Activated CD4-positive, alpha-beta memory T cell treated with anti-CD3 and anti-CD28 coated beads, Interleukin-2, amount 10 ng/mL, durations not matched to agents 7 days and 5 days (primary cell): ENCODE measurements around the gene ZFAND5. TPM values are rescaled to one million over a fixed set of nuclear protein-coding genes. Genes with fewer than 3 reads are reported as not detected.

Experiments used
- CTCF ChIA-PET: fragments of 350-600 bp; sonication (Branson Sonifier 250); formaldehyde crosslinking; loops from one replicate; lab custom pipeline; 2021; ENCODE audit warnings: antibody characterized with exemption, inconsistent platforms; lab: Charles Lee
- POLR2A ChIA-PET: fragments of 350-600 bp; sonication (Branson Sonifier 250); formaldehyde crosslinking; loops from one replicate; lab custom pipeline; 2021; ENCODE audit warnings: antibody characterized with exemption; lab: Charles Lee
- DNase-seq: peaks from one replicate; pipeline ENCODE4 v3.0.0-alpha.2; 2020
- H3K27ac Mint-ChIP-seq: one replicate; pipeline ENCODE4 v1.8.0; 2021; ENCODE audit warnings: mild to moderate bottlenecking, mixed read lengths
- H3K27me3 Mint-ChIP-seq: one replicate; pipeline ENCODE4 v1.8.0; 2021; ENCODE audit warnings: mixed read lengths
- H3K36me3 Mint-ChIP-seq: one replicate; pipeline ENCODE4 v1.8.0; 2021; ENCODE audit warnings: low read depth, mixed read lengths
- H3K4me1 Mint-ChIP-seq: one replicate; pipeline ENCODE4 v1.8.0; 2021; ENCODE audit warnings: mixed read lengths
- H3K4me3 Mint-ChIP-seq: one replicate; pipeline ENCODE4 v1.8.0; 2021; ENCODE audit warnings: mild to moderate bottlenecking, mixed read lengths
- H3K9me3 Mint-ChIP-seq: one replicate; pipeline ENCODE4 v1.8.0; 2021; ENCODE audit warnings: mixed read lengths
- total RNA-seq, 2 experiments: library from RNA; stranded (reverse); gene quantifications; one replicate each; pipeline ENCODE4 v1.2.3, GENCODE V29; 2021

ZFAND5 gene
- 100 to 1,000 TPM; 101 to 103 TPM for total RNA-seq

GRCh38 chr9:72364679-72365524 lies at the start of gene ZFAND5:
TSS of gene ZFAND5 (minus strand) at chr9:72365208. CDS start at chr9:72360778, 4,430 bp downstream.
- H3K4me3 Mint-ChIP-seq, result peak within 1 kb of the TSS; percentile 87
- H3K9me3 Mint-ChIP-seq, result no peaks in the 10 kb centered on the region
- H3K36me3 Mint-ChIP-seq, result peaks cover 33% of the 10 kb centered on the region
- CTCF ChIA-PET, result interaction anchor here (0.7 to 2.1 kb wide), 6 partner anchors 8 to 229 kb away, joined by 3 to 8 read pairs (median 5); no protein-coding TSS in a partner anchor
- peaks cover 40% of the 10 kb centered on the region for H3K4me1 Mint-ChIP-seq
- POLR2A ChIA-PET, result interaction anchor here (0.7 to 2.7 kb wide), 42 partner anchors 9 to 790 kb away, joined by 3 to 29 read pairs (median 4); partner anchors contain the start of genes ABHD17B and C9orf85
- no peaks in the 10 kb centered on the region for H3K27me3 Mint-ChIP-seq
- peak; percentile 92 for DNase-seq
- peak within 1 kb of the TSS; percentile 87 for H3K27ac Mint-ChIP-seq

- ChIA-PET CTCF (interaction anchor here (0.5 kb wide), 1 partner anchor 11 kb away, joined by 3 read pairs; no protein-coding TSS in a partner anchor), POLR2A (no interaction called here)
- no peaks in the 10 kb centered on the region for H3K36me3 Mint-ChIP-seq
- no peak overlapping the region for H3K27ac Mint-ChIP-seq
- H3K4me3 Mint-ChIP-seq, result no peak overlapping the region
- no peaks in the 10 kb centered on the region for H3K9me3 Mint-ChIP-seq
- H3K27me3 Mint-ChIP-seq, result no peaks in the 10 kb centered on the region
- DNase-seq, result no peak
- no peaks in the 10 kb centered on the region for H3K4me1 Mint-ChIP-seq
Measured at GRCh38 chr9:72412483-72413040, 47.6 kb upstream of the ZFAND5 start.

GRCh38 chr9:72410214-72410613 lies 45.2 kb upstream of the ZFAND5 start:
- CTCF ChIA-PET, result no interaction called here
- Mint-ChIP-seq H3K4me1 (no peaks in the 10 kb centered on the region), H3K36me3 (no peaks in the 10 kb centered on the region), H3K27ac (no peak overlapping the region), H3K27me3 (no peaks in the 10 kb centered on the region), H3K4me3 (no peak overlapping the region), H3K9me3 (no peaks in the 10 kb centered on the region)
- DNase-seq, result no peak
- POLR2A ChIA-PET, result no interaction called here

- Mint-ChIP-seq H3K27ac (no peak overlapping the region), H3K36me3 (no peaks in the 10 kb centered on the region), H3K27me3 (no peaks in the 10 kb centered on the region), H3K4me1 (no peaks in the 10 kb centered on the region), H3K9me3 (no peaks in the 10 kb centered on the region), H3K4me3 (no peak overlapping the region)
- no peak for DNase-seq
- ChIA-PET CTCF (no interaction called here), POLR2A (no interaction called here)
Measured at GRCh38 chr9:72407114-72407513, 42.1 kb upstream of the ZFAND5 start.

- Mint-ChIP-seq H3K4me1 (no peaks in the 10 kb centered on the region), H3K9me3 (no peaks in the 10 kb centered on the region), H3K27ac (no peak overlapping the region), H3K36me3 (no peaks in the 10 kb centered on the region), H3K4me3 (no peak overlapping the region), H3K27me3 (no peaks in the 10 kb centered on the region)
- CTCF ChIA-PET, result no interaction called here
- POLR2A ChIA-PET, result no interaction called here
- no peak for DNase-seq
Measured at GRCh38 chr9:72402744-72403143, 37.7 kb upstream of the ZFAND5 start.

- ChIA-PET CTCF (interaction anchor here (0.6 to 1.0 kb wide), 3 partner anchors 11 to 130 kb away, joined by 3 to 5 read pairs (median 4); no protein-coding TSS in a partner anchor), POLR2A (interaction anchor here (1.2 kb wide), 1 partner anchor 36 kb away, joined by 3 read pairs; the partner anchor contains the start of gene ZFAND5)
Measured at GRCh38 chr9:72401396-72401795, 36.4 kb upstream of the ZFAND5 start.

DNA sequence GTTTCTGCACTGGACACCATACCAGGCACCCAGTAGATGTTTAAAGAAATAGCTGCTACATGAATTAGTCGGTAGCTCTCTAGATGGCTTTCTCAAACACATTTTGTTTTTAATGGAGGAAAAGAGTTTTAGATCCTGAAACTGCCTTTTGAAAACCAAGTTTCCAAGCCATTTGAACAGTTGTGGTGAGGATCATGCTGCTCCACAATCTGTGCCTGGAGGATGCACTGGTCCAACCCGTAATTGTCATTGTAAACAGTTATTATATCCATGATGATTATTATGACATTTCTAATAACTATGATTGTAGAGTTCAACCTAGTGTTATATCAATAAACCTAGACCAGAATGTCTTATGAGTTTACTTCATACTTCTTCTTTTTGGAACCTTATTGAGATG lies 35.9 kb upstream of the ZFAND5 start:
- Mint-ChIP-seq H3K9me3 (no peaks in the 10 kb centered on the region), H3K4me3 (no peak overlapping the region), H3K27me3 (peaks cover 3% of the 10 kb centered on the region), H3K4me1 (no peaks in the 10 kb centered on the region), H3K36me3 (no peaks in the 10 kb centered on the region), H3K27ac (no peak overlapping the region)
- POLR2A ChIA-PET, result interaction anchor here (1.2 kb wide), 1 partner anchor 35 kb away, joined by 3 read pairs; the partner anchor contains the start of gene ZFAND5
- DNase-seq, result no peak
- CTCF ChIA-PET, result interaction anchor here (0.6 to 1.0 kb wide), 2 partner anchors 12 to 130 kb away, joined by 3 to 4 read pairs; no protein-coding TSS in a partner anchor

More at GRCh38 chr9:72401396-72401795, 36.4 kb upstream of the ZFAND5 start:
- DNase-seq, result no peak
- Mint-ChIP-seq H3K36me3 (no peaks in the 10 kb centered on the region), H3K4me1 (no peaks in the 10 kb centered on the region), H3K4me3 (no peak overlapping the region), H3K27ac (no peak overlapping the region), H3K27me3 (peaks cover under 1% of the 10 kb centered on the region), H3K9me3 (no peaks in the 10 kb centered on the region)

GRCh38 chr9:72399391-72399790 lies 34.4 kb upstream of the ZFAND5 start:
- CTCF ChIA-PET, result no interaction called here
- Mint-ChIP-seq H3K27me3 (peaks cover 3% of the 10 kb centered on the region), H3K4me1 (no peaks in the 10 kb centered on the region), H3K4me3 (no peak overlapping the region), H3K36me3 (no peaks in the 10 kb centered on the region), H3K9me3 (no peaks in the 10 kb centered on the region), H3K27ac (no peak overlapping the region)
- DNase-seq, result no peak
- POLR2A ChIA-PET, result no interaction called here

DNA sequence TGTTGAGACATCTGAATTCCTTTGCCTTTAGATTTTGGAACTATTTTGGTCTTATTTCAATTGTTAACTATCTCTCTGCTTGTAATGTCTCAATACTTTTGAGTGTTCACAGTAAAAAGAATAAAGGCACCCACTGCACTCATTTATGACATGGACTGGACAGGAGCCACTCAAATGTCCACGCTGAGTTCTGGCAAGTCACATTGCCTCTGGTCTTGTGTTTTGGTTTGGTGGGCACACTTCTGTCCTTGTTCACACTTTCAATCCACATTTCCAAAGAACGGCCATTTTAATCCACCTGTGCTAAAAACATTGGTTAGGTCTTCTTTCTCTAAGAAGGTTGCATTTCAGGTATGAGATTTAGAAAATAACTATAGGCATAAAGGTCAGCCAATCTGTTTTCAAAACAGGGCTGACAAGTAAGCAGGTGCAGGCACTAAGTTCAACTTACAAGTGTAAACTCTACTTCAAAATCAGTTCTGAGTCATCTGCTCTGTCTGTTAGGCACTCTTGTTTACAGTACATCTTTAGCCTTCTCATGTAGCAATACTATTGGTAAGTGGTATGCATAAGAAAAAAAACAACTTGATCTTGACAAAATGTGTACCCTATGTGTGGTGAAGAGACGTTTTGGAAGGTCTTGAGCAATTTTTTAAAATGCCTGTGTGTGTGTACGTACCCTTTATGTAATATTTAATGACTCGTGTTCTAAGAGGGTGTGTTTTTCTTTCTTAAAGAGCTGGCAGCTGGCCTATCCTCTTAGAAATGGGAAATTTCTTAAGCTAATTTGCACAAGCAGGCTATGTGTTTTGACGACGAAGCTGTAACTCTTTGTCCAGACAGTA lies 31.5 kb upstream of the ZFAND5 start:
- no peak overlapping the region for H3K4me3 Mint-ChIP-seq
- no peak overlapping the region for H3K27ac Mint-ChIP-seq
- no peak for DNase-seq
- H3K4me1 Mint-ChIP-seq, result no peaks in the 10 kb centered on the region
- ChIA-PET CTCF (no interaction called here), POLR2A (no interaction called here)
- peaks cover 7% of the 10 kb centered on the region for H3K27me3 Mint-ChIP-seq
- H3K9me3 Mint-ChIP-seq, result no peaks in the 10 kb centered on the region
- H3K36me3 Mint-ChIP-seq, result no peaks in the 10 kb centered on the region

GRCh38 chr9:72394066-72394465 lies 29.1 kb upstream of the ZFAND5 start:
- Mint-ChIP-seq H3K36me3 (no peaks in the 10 kb centered on the region), H3K27me3 (peaks cover 7% of the 10 kb centered on the region), H3K4me1 (peaks cover 8% of the 10 kb centered on the region), H3K27ac (no peak overlapping the region), H3K4me3 (no peak overlapping the region), H3K9me3 (no peaks in the 10 kb centered on the region)
- ChIA-PET CTCF (no interaction called here), POLR2A (interaction anchor here (1.0 kb wide), 1 partner anchor 50 kb away, joined by 3 read pairs; no protein-coding TSS in a partner anchor)
- no peak for DNase-seq

GRCh38 chr9:72390907-72391306 lies 25.9 kb upstream of the ZFAND5 start:
- no peaks in the 10 kb centered on the region for H3K36me3 Mint-ChIP-seq
- ChIA-PET POLR2A (no interaction called here), CTCF (interaction anchor here (0.7 to 1.8 kb wide), 2 partner anchors 110 to 366 kb away, joined by 4 read pairs; no protein-coding TSS in a partner anchor)
- no peak overlapping the region for H3K4me3 Mint-ChIP-seq
- H3K27ac Mint-ChIP-seq, result no peak overlapping the region
- no peaks in the 10 kb centered on the region for H3K9me3 Mint-ChIP-seq
- H3K27me3 Mint-ChIP-seq, result peaks cover 4% of the 10 kb centered on the region
- no peak for DNase-seq
- peaks cover 19% of the 10 kb centered on the region for H3K4me1 Mint-ChIP-seq

- ChIA-PET POLR2A (no interaction called here), CTCF (interaction anchor here (1.8 kb wide), 1 partner anchor 15 kb away, joined by 4 read pairs; no protein-coding TSS in a partner anchor)
- H3K36me3 Mint-ChIP-seq, result no peaks in the 10 kb centered on the region
- H3K27me3 Mint-ChIP-seq, result no peaks in the 10 kb centered on the region
- no peaks in the 10 kb centered on the region for H3K9me3 Mint-ChIP-seq
- peaks cover 24% of the 10 kb centered on the region for H3K4me1 Mint-ChIP-seq
- no peak overlapping the region for H3K4me3 Mint-ChIP-seq
- DNase-seq, result no peak
- H3K27ac Mint-ChIP-seq, result no peak overlapping the region
Measured at GRCh38 chr9:72386186-72386585, 21.2 kb upstream of the ZFAND5 start.
